HG02970 (cell line): ENCODE measurements around the gene MMP2.

Experiments used
- ATAC-seq: cut with Tn5 transposase; IDR thresholded peaks from one replicate; pipeline ENCODE4 v1.9.1; 2021; ENCODE audit warnings: mild to moderate bottlenecking, moderate library complexity, moderate number of reproducible peaks; ENCODE audit not compliant: unreplicated experiment, low FRiP score

Gene MMP2

DNA sequence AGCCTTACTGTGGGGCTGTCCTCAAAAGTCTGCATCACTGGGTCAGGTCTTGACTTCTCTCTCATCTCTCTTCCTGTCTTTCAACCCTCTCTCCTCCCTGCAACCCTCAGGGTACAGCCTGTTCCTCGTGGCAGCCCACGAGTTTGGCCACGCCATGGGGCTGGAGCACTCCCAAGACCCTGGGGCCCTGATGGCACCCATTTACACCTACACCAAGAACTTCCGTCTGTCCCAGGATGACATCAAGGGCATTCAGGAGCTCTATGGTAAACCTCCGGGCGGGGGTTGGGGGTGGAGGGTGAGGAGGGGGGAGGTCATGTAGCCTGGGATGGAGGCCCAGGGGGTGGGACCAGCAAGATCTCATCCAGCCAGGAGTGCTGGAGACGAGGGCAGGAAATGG is 12.7 kb downstream of the MMP2 start:
- no peak for ATAC-seq

DNA sequence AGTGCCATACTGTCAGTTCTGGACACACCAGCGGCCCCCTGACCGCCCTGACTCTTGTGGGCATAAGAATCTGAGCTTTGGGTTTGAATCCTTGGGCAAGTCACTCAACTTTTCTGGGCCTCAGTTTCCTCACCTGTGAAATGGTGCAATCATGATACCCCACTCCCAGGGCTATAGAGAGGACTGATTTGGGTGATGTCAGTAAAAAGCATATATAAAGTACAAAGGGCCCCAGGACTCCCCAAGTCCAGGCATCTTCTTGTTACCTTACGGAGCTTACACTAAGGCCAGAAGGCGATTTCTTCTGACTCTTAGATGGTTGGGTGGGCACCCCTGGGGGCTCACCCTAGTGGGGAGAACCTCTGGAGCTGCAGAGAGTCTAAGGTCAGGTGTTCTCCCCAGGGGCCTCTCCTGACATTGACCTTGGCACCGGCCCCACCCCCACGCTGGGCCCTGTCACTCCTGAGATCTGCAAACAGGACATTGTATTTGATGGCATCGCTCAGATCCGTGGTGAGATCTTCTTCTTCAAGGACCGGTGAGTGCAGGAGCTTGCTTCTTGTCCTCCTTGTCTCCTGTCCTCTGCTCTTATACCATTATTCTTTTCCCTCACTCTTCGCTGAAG is 13.9 kb downstream of the MMP2 start:
- no peak for ATAC-seq

DNA sequence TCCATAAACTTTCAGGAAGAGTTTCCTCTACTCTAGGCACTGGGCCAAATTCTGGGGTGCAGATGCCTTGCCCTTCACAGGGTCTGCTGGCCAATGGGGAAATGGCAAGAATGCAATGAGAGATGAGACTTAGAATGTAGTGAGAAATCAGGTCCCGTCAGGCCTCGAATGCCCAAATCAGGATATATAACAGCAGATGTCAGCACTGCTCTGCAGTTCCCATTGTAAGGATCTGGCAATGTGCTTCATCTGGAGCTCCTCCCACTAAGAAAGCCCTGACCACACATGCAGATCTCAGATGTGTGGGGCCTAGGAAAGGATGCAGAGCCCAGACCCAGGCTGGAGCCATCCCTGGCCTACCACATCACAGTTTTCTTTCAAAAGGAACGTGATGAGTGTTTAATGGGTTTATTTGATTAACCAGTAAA is 16.0 kb downstream of the MMP2 start:
- ATAC-seq: no peak

DNA sequence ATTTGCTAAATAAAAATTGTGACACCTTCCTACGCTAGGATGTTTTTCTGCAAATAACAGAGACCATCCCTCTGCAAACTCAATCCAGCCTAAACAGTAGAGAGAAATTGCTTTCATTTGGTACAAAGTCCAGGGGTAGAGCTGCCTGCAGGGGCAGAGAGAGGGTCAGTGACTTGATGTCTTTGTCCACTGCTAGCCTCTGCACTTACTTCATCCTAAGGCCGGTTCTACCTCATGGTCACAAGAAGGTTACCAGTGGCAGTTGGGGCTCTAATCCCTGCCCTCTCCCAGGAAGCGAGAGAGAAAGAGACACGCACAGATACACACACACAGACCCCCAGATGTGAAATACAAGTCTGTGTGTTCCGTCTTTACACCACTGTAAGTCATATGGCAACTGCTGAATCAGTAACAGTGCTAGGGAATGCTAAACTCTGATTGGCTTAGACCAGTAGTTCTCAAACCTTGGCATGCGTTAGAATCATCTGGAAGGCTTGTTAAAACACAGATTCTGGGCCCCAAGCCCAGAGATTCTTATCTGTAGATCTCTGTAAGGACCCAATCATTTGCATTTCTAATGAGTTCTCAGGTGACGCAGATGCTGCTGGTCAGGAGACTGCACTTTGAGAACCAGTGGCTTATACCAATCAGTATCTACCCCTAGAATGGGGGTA is 16.8 kb downstream of the MMP2 start:
- ATAC-seq: no peak

DNA sequence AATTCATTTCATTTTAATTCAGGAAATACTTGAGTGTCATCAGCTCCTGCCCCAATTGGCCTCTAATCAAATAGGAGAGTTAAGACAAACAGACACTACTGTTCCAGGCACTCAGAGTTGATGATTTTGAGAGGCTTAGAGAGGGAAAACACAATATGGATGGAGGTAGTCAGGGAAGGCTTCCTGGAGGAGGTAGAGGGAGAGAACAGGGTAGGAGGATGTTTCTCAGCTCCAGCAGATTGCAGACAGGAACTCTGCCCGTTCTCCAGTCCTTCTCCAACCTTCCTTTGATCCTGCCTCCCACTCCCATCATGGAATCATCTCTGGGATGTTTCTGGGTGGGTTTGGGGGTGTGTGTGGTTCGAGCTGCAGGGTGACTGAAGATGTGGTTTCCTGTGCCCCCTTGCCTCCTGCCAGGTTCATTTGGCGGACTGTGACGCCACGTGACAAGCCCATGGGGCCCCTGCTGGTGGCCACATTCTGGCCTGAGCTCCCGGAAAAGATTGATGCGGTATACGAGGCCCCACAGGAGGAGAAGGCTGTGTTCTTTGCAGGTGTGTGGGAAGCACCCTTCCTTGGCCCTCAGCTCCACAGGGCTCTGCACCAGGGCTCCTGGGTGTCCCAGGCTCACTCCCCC is 17.6 kb downstream of the MMP2 start:
- no peak for ATAC-seq

DNA sequence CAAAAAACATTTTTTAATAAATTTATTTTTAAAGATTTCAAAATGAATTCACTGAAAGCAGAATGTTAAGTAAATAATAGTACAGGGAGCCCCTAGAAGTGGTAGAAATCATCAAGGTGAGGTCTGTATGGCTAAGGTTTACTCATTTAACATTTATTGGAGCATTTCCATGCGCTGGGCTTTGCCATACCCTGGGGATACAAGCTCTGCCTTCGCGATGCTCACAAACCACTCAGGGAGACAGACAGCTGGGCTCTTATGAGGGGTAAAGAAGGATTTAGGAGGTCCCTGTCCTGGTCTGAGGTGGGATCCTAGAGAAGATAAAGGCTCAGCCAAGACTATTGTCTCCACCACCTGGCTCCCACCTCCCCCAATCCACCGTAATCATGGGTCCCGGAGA is 18.6 kb downstream of the MMP2 start:
- ATAC-seq: no peak

DNA sequence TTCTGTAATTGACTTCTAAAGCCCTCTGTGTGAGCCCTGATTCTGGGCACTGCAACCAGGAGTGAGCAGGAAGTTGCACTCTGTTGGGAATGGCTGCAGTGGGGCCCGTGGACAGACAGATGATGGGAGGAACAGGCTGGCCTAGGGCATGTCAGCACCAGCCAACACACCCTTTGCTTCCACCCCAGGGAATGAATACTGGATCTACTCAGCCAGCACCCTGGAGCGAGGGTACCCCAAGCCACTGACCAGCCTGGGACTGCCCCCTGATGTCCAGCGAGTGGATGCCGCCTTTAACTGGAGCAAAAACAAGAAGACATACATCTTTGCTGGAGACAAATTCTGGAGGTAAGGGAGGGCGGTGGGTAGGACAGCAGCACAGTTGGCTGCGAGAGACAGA is 19.1 kb downstream of the MMP2 start:
- ATAC-seq: no peak

DNA sequence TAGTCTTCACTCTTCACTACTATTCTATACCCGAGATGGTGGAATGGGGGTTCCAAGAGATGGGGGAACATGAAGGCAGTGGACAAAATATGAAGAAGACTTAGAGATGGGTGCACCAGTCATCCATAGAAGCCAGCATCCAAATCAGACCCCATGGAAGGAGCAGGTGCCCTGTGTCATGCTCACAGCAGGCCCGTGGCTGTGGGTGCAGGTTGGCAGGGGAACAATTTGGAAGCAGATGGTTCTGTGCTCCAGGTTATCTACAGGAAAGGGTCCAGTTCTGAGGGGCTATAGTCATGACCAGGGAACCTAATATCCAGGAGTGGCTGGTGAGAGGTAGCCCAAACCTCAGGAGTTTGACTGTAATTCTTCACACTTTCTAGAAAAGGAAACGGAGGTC is 20.3 kb downstream of the MMP2 start:
- no peak for ATAC-seq

DNA sequence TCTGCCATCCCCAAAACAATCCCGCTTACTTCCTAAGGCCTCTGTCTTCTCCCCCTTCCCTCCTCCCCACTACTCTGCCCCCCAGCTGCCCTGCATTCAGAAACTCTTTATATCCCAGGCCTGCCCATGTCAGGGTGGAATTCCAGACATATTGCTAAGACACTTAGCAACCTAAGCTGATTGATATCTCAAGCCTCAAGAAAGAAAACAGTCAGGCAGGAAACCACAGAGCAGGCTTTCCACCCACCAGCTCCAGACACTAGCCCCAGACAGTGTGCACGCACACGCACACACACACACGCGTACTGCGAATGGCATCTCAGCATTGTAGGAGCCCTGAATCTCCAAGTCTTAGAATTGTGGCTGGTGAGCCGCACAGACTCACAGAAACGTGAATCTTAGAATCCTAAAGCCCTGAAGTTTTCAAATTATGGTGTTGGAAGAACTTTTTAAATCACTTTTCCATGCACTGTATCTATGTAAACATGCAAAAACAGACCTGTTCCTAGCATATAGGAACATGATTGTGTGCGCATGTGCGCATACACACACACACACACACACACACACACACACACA is 21.0 kb downstream of the MMP2 start:
- no peak for ATAC-seq

DNA sequence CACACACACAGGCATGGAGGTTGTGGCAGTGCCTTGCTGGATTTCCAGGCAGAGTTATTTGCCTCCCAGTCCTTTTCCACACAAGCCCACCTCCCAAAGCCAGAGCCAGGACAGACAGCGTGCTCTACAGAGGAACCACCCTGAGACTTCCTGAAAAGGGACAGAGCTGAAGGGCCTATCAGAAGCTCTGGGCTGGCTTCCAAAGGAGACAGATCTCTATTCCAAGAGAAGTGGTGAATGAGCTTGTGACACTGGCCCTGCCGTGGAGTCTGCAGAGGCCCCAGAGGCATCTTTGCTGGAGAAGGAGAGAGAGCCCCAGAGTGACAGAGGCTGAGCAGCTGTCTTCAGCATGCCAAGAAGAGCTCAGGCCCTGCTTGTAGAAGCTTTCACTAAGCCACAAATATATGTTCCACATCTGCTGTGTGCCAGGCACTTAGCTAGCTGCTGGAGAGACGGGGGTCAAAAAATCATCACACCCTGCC is 21.6 kb downstream of the MMP2 start:
- no peak for ATAC-seq

DNA sequence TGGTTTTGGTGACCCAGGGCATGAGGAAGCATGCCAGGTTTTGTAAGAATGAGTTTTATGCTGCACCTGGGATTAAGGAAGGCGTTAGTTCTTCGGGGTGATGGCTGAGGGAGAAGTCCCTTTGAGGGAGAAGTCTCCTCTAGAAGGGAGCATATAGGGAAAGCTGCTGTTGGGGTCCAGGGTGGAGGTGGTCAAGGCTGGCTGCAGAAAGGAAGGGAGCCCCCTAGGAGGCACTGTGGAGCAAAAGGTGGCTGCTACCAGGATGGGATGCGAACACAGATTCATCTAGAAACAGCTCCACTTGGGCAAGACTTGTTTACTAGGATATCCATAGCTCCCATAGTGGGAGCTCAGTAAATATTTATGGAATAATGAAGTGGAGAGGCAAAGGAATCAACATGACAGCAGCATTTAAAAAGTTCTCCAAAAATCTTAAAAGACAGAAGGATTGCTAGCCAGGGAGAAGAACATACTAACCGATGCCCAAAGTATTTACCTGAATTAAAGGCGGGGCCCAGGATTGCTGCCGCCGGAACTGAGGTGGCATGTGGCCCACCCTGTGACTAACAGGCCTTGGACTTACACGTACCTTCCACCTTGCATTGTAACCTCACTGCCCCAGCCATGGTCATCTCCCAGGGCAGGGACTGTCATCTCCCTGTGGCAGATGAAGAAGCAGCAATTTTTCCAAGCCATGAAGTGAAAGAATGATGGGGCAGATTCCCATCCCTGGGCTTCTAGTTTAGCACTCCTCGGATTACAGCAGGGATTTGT is 22.7 kb downstream of the MMP2 start:
- ATAC-seq: no peak

DNA sequence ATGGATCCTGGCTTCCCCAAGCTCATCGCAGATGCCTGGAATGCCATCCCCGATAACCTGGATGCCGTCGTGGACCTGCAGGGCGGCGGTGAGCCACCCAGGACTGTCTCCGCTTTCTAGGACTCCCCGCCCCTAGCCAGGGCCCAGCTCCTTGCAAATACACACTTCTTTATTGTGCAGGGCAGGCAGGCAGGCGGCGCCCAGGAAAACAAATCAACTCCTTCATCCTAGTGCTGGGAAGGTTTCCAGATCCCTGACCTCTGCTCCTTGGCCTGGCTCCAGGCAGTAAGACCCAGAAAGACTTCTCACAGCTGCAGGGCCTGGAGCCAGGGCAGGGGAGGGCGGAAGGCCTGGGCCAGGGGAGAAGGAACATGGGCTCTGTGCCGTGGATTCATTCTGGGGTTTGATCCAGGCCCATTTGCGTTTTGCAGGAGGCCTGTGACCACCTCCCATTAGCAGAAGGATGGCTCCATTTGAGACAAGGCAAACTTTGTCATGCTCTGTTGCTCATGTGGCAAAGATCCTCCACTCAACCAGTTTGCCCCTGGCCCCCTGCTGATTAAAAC is 23.9 kb downstream of the MMP2 start:
- ATAC-seq: no peak

DNA sequence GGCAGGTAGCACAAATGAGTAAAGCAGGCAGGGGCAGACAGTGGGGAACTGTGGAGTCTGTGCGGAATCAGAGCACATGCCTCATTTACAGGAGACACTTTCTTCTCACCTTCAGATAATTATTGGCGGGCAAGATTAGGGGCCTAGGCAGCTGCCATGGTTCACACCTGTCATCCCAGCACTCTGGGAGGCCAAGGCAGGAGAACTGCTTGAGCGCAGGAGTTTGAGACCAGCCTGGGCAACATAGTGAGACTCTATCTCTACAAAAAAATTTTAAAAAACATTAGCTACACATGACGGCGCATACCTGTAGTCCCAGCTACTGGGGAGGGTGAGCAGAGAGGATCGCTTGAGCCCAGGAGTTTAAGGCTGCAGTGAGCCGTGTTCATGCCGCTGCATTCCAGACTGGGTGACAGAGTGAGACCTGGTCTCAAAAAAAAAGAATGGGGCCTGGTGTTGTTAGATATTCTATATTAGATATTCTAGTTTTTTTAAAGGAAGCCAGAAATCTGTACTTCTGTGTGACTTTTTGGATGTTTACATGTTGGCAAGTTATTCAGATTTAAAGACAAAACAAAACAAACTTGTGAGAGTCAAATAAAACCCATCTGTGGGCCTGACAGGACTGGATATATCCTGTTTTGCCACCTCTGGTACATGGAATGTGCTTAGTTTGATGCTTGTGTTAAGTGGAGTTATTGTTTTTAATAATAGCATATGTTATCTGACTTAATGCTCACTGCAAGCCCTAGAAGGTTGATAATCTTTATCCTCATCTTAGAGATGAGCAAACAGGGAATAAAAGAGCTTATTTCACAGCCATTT is 24.9 kb downstream of the MMP2 start:
- ATAC-seq: no peak

DNA sequence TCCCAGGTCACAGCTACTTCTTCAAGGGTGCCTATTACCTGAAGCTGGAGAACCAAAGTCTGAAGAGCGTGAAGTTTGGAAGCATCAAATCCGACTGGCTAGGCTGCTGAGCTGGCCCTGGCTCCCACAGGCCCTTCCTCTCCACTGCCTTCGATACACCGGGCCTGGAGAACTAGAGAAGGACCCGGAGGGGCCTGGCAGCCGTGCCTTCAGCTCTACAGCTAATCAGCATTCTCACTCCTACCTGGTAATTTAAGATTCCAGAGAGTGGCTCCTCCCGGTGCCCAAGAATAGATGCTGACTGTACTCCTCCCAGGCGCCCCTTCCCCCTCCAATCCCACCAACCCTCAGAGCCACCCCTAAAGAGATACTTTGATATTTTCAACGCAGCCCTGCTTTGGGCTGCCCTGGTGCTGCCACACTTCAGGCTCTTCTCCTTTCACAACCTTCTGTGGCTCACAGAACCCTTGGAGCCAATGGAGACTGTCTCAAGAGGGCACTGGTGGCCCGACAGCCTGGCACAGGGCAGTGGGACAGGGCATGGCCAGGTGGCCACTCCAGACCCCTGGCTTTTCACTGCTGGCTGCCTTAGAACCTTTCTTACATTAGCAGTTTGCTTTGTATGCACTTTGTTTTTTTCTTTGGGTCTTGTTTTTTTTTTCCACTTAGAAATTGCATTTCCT is 26.5 kb downstream of the MMP2 start:
- no peak for ATAC-seq

DNA sequence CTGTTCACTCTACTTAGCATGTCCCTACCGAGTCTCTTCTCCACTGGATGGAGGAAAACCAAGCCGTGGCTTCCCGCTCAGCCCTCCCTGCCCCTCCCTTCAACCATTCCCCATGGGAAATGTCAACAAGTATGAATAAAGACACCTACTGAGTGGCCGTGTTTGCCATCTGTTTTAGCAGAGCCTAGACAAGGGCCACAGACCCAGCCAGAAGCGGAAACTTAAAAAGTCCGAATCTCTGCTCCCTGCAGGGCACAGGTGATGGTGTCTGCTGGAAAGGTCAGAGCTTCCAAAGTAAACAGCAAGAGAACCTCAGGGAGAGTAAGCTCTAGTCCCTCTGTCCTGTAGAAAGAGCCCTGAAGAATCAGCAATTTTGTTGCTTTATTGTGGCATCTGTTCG is 27.1 kb downstream of the MMP2 start:
- ATAC-seq: no peak

DNA sequence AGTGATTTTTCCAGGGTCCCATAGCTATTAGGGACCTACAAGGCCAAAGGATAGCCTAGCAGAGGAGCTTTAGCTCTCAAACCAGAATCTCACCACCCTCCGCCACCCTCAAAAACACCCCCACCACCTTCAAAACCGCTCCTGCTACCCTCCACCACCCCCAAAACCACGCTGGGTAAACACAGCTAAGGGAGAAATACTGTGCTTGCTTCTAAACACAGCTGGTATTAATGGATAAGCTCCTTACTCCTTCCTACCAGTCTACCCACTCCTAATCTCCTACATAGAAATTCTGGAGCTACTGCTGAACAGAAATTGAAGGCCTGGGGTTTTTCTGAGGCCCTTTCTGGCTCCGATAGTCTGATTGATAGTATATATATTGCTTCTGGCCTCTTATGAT is 27.7 kb downstream of the MMP2 start:
- no peak for ATAC-seq

DNA sequence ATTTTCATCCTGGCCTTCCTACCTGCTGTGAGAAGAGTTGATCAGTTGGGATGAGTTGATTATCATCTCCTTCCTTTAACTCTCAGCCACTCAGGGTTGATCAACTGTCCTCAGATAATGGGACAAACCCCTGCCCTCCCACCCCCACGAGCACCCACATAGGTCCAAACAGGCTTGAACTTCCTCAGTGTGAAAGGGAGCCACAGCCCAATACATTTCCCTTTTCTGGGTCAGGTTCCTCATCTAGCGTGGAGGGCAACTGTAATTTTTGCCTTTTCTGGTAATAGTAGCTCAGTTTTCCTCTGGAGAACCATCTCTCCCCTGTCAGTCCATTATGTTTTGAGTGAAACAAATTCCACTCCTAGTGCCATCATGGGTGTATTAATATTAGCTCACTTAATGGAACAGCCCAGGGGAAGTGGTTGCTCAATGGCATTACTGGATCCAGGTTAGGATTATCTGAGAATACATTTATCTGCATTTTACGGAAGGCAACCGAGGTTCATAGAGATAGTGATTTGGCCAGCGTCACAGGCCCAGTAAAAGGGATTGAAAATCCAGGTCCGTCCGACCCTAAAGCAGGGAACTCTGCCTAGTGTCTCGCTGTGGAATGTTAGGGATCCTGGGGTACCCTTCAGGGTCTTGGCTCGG is 29.4 kb downstream of the MMP2 start:
- ATAC-seq: no peak
